Nucleus accumbens (tissue), 56 donors: ENCODE results near the gene ARMCX4.
"Not testable (repeated sequence)": the region's sequence is repeated elsewhere in the genome, so short reads cannot be mapped to it uniquely, and the experiment has no call there.

Experiments used
- DNase-seq, 56 donors: peaks; one replicate each; lab custom pipeline; 2025; lab: John Stamatoyannopoulos, UW

Gene ARMCX4

DNA sequence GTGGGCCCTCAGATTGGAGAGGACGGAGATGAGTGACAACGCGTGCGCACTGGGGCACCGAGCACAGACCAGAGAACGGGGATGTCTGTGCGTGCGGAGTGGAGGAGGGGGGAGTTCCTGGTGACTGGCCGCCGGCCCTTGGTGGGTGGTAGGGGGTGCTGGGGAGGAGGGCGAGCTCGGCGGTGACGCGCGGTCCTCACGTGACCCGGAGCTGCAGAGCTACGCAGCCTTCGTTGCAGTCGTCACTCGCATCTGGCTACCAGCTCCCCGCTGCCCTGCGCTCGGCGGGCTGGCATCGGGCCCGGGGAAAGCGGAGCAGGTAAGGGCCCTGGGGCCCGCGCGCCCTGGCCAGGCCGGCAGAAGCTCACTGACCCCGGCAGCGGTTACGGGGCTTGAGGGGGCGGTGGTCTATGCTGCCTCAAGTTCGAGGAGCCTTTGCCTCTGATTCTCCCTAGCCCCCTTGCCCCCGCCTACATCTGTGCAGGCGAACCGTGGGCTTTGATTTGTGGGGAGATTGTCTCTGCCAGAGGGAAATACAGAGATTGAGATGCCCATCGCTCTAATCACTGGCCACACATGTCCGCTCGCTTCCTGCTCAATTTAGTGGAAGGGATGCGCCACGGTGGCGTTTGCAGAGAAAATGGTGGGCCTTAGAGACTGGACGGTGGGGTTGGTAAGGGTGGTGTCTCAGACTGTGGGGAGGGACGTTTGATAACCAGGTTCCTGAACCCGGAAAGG is at the start of gene ARMCX4:
Gene ARMCX4 (plus strand): TSS at position 245 of the 738 bp plus-strand sequence. CDS start 3,134 bp downstream, outside the sequence.
- DNase-seq, result peak in 53 of 56 donors; percentile 4 to 79 (median 55)

- no peak for DNase-seq
Observed at GRCh38 chrX:101442085-101442484, 43.2 kb upstream of the ARMCX4 start.

DNA sequence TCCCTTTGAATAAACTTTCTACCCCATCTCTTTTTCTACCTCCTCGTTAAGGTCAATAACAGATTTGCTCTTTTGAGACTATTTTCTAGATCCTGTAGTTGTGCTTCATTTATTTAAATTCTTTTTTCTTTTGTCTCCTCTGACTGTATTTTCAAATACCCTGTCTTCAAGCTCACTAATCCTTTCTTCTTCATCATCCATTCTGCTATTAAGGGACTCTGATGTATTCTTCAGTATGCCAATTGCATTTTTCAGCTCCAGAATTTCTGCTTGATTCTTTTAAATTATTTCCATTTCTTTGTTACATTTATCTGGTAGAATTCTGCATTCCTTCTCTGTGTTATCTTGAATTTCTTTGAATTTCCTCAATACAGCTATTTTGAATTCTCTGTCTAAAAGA is 36.0 kb upstream of the ARMCX4 start:
- DNase-seq, result no peak

DNA sequence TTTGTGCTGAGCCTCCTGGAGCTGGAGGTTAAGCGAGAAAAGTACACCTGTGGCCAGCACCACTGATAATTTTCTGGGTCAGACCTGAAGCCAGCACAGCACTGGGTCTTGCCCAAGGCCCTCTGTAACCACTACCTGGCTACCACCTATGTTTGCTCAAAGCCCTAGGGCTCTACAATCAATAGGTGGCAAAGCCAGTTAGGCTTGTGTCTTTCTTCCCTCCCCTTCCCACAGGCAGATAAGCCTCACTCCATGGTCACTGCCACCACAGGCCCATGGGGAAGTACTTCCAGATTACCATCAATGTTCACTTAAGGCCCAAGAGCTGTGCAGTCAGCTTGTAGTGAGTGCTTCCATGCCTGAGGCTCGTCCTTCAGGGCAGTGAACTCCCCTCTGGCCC is 35.2 kb upstream of the ARMCX4 start:
- DNase-seq, result no peak

GRCh38 chrX:101450961-101451360 is 34.3 kb upstream of the ARMCX4 start:
- DNase-seq, result peak in 9 of 56 donors; percentile 0 to 28 (median 3)

DNA sequence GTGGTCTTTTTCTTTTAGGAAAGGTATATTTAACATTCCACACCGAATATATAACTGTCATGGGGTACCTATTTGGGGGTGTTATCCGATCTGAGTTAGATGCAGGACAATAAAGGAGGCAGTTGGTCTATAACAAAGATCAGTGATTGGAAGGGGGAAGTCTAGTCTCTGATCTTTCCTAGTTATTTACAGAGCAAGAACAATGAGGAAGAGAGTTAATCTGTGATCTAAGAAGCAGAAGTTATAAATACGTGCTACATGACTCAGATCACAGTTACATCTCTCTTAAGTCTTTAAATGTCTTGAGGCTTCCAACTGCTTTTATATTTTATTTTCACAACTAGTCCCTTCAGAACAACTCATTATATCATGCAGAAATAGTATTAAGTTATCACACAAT is 33.2 kb upstream of the ARMCX4 start:
- DNase-seq, result no peak

DNA sequence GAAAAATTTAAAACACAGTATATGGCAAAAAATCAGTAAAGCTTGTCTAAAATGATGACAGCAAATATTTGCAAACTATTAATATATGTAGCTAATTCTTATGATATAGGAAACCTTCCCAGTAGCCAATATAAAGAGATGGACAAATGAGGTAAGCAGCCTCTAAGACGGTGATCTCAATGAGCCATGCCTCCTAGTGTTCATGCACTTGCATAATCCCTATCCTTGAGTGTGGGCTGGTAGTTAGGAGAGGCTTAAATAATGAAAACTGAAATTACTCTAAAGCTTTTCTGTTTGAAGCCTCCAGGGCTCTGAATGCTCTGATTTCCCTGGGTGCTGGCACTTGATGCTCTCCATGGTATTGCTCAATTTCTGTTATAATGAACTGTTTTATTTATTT is 24.6 kb upstream of the ARMCX4 start:
- DNase-seq, result no peak

GRCh38 chrX:101462892-101463291 is 22.4 kb upstream of the ARMCX4 start:
- no peak for DNase-seq

DNA sequence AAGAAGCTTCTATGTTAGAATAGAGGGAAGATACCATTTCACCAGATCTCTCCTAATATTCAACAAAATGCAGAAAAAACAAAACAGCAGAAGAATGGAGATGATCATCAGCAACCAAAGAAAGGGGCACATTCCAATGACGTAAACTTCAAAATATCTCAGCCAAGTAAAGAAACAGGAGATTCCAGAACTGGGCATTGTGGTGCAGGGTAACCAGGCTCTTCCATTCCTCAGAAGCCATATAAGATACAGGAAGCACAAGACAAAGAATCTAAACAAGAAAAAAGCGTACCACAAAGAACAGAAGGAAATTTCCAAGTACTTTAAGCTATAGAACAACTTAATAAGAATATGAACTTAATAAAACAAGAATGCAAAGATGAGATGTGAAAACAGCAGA is 6.9 kb upstream of the ARMCX4 start:
- no peak for DNase-seq

DNA sequence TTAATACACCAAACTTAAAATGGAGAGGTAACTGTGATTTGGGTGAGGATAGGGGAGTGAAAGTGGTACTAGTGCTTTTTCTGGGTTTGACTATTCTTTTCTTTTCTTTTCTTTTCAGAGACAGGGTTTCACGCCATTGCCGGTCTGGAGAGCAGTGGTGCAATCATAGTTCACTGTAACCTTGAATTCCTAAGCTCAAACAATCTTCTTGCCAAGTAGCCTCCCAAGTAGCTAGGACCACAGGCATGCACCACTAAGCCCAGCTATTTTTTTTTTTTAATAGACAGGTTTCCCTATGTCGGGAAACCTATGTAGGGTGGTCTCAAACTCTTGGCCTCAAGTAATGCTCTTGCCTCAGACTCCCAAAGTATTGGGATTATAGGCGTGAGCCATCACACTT is 3.0 kb upstream of the ARMCX4 start:
- DNase-seq, result no peak

GRCh38 chrX:101483705-101484104 is 1.6 kb upstream of the ARMCX4 start:
- no peak for DNase-seq

DNA sequence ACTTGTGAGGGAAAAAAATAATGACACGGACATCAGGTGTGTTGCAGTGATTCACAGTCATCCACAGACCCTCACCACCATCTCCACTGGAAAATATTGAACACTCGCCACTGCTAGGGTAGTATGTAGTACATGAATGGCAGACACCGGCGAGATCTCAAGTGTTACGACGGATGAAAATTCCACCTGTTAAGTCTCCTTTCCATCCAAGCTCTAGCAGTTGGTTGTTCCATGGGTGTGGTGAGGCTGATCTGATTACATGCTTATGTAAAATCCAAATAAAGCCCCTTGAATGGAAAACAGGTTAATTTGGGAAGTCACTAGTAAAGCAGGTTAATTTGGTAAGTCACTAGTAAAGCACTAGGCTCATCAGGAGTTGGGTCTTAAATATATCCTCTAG is 1.1 kb upstream of the ARMCX4 start:
- no peak for DNase-seq

- DNase-seq, result no peak
Observed at GRCh38 chrX:101488796-101489195, 3.5 kb downstream of the ARMCX4 start.

GRCh38 chrX:101491943-101492342 is 6.7 kb downstream of the ARMCX4 start:
- no peak for DNase-seq

- DNase-seq, result no peak
Observed at GRCh38 chrX:101493225-101493624, 8.0 kb downstream of the ARMCX4 start.

GRCh38 chrX:101502929-101503328 is 17.7 kb downstream of the ARMCX4 start:
- DNase-seq, result not testable (repeated sequence)

DNA sequence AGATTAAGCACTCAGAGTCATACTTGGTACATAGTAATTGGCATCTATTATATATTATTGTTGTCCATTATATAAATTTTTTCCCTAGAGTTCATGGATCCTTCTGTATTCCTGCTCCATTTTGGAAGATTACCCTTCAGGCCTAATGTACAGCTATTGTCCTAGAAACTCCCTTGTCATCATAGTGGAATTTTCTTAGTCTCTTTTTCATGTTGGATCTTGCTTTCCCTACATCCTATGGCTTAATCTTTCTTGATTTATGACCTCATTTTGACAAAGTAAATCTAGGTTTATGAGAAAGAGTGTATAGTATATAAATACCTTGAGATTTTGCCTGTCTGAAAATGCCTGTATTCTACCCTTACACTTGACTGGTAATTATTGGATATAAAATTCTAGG is 22.1 kb downstream of the ARMCX4 start:
- DNase-seq, result no peak

GRCh38 chrX:101507986-101508385 is 22.7 kb downstream of the ARMCX4 start:
- no peak for DNase-seq

DNA sequence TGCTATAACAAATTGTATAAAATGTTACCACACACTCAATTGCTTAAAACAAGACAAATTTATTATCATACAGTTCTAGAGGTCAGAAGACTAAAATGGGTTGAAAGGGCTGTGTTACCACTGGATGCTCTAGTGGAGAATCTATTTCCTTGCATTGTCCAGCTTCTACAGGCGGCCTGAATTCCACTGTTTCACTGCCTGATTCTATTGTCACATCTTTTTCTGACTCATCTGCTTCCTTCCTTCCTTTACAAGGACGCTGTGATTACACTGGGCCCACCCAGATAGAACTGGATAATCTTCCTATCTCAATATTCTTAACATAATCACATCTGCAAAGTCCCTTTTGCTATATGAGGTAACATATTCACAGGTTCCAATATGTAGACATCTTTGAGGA is 45.7 kb downstream of the ARMCX4 start:
- DNase-seq, result no peak
